Adrenal gland (tissue), 5 donors: ENCODE results near the gene KIAA1958.

Experiments
- CTCF ChIP-seq, 6 experiments: fragments of 450-650 bp in 4 of 6; fragments of 200-600 bp in 2 of 6; sonication (generic) in 1 of 6; IDR thresholded peaks; 1 replicate in 5 of 6; 2 replicates in 1 of 6; pipeline versions ENCODE4 v1.5.1 to v1.8.0; 2016 to 2021; ENCODE audit warnings: antibody characterized with exemption in 6 of 6, mild to moderate bottlenecking in 2 of 6, moderate library complexity in 1 of 6
- POLR2A ChIP-seq, 2 donors: fragments of 450-650 bp; IDR thresholded peaks; one replicate each; pipeline ENCODE4 v1.6.1; 2017; ENCODE audit warnings: antibody characterized with exemption in 2 of 2, mild to moderate bottlenecking in 2 of 2, moderate library complexity in 1 of 2
- donor health status: DM: no; HTN: no; CAD: no.

DNA sequence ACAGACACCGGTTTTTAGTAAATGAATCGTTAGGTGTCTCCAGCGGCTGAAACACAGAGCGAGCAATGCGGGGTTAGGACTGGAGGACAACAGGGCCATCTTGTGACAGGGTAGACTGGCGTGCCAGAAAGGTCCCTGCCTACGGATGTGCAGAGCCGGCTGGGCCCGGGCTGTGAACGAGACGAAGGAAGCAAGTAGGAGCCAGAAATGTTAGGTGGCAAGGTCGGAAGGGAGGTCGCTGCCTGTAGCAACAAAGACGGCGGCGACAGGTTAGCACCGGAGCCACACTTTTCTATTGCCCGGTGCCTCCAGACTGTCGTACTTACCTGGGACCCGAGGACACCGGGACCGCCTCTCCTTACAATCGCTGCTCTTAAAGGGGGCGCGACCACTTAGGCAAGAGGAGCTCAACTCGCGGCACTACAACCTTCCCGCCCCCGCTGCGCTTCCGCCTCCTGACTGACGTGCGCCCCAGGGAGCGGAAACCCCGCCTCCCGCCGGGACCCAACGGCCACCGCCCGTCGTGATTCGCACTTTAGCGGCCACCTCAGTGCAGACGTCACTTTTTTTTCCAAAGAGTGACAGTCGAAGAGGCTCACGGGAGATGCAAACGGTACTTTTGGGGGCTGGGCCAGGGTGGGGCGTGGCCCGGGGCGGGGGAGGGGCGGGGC is 231.2 kb downstream of the KIAA1958 start, which contains the start of gene INIP:
- TF ChIP-seq CTCF (IDR thresholded peaks at IDR 0.05) (peak in 1 of 6 experiments; percentile 18), POLR2A (IDR thresholded peaks at IDR 0.05) (peak in 1 of 2 donors; percentile 81)
